Left lung (tissue), 10 donors: ENCODE measurements around the gene P3H2. TPM values are rescaled to one million over a fixed set of nuclear protein-coding genes. Genes with fewer than 3 reads are reported as not detected.

Experiments
- ATAC-seq: fragments of 200-7000 bp; cut with Tn5 transposase; one replicate; pipeline ENCODE4 v1.9.1; 2020; ENCODE audit warnings: moderate library complexity
- DNase-seq, 4 donors: peaks; one replicate each; pipeline ENCODE4 v3.0.0-alpha.2; 2013 to 2020
- H3K27ac ChIP-seq, 2 donors: fragments of 200-600 bp; sonication (generic) in 1 of 2; one replicate each; pipeline versions ENCODE4 v1.5.0 to v1.8.0; 2020 to 2021
- H3K27me3 ChIP-seq, 2 donors: fragments of 200-600 bp; sonication (generic) in 1 of 2; one replicate each; pipeline versions ENCODE4 v1.5.0 to v1.8.0; 2020 to 2021
- H3K36me3 ChIP-seq, 2 donors: fragments of 200-600 bp; sonication (generic) in 1 of 2; one replicate each; pipeline versions ENCODE4 v1.5.0 to v1.8.0; 2020 to 2021
- H3K4me1 ChIP-seq, 2 donors: fragments of 200-600 bp; one replicate each; pipeline ENCODE4 v1.8.0; 2021
- H3K4me3 ChIP-seq, 2 donors: fragments of 200-600 bp; sonication (generic) in 1 of 2; one replicate each; pipeline versions ENCODE4 v1.5.0 to v1.8.0; 2020 to 2021; ENCODE audit warnings: mild to moderate bottlenecking in 1 of 2
- H3K9me3 ChIP-seq, 2 donors: fragments of 200-600 bp; sonication (generic) in 1 of 2; one replicate each; pipeline versions ENCODE4 v1.5.0 to v1.8.0; 2020 to 2021
- CTCF ChIP-seq, 2 donors: fragments of 200-600 bp; sonication (generic) in 1 of 2; IDR thresholded peaks; one replicate each; pipeline versions ENCODE4 v1.5.0 to v1.8.0; 2021; ENCODE audit warnings: antibody characterized with exemption in 2 of 2
- intact Hi-C, 2 donors: fragments of 100-400 bp; cut with DNase I; formaldehyde crosslinking; loops; one replicate each; pipeline versions ENCODE4 v1.11.2 to v1.14.2; 2022
- polyA plus RNA-seq, 6 donors: library from polyadenylated mRNA; unstranded; fragments of 120-200 nt; gene quantifications; one replicate each; pipeline ENCODE4 v1.2.1, GENCODE V29; 2013; ENCODE audit not compliant: insufficient read length in 6 of 6
- total RNA-seq, 2 donors: library from RNA; stranded (reverse); fragmentation: NEBNext Ultra II Directional; extraction: Animal tissue kit (Norgen Biotek cat#: 25700); gene quantifications; one replicate each; pipeline ENCODE4 v1.2.1, GENCODE V29; 2021
- donor health status: DM: no; HTN: yes; CAD: no.
- donor health status: DM: no; HTN: no; CAD: no.

The P3H2 gene
- total and polyA plus RNA-seq, 8 donors: 29.1 to 50.7 (median 36.1) TPM

GRCh38 chr3:190119461-190120268 lies 1.0 kb downstream of the P3H2 start:
- no peak for DNase-seq
- peak overlapping the region; percentile 70 to 79 for H3K27ac ChIP-seq
- H3K9me3 ChIP-seq: no peaks in the 10 kb centered on the region
- no peak for TF ChIP-seq CTCF (IDR thresholded peaks at IDR 0.05)
- peak overlapping the region; percentile 57 to 66 for H3K4me3 ChIP-seq
- peak; percentile 14 for ATAC-seq
- H3K27me3 ChIP-seq: peaks cover 0 to 43% of the 10 kb centered on the region in 2 donors
- H3K4me1 ChIP-seq: peaks cover 0 to 23% of the 10 kb centered on the region in 2 donors
- intact Hi-C loops: no loop called here
- H3K36me3 ChIP-seq: no peaks in the 10 kb centered on the region

- TF ChIP-seq CTCF (IDR thresholded peaks at IDR 0.05): no peak
- peaks cover 0 to 43% of the 10 kb centered on the region in 2 donors for H3K27me3 ChIP-seq
- intact Hi-C loops: no loop called here
- DNase-seq (no peak), ATAC-seq (no peak)
- H3K4me3 ChIP-seq: peak overlapping the region; percentile 7 to 21
- H3K9me3 ChIP-seq: no peaks in the 10 kb centered on the region
- H3K36me3 ChIP-seq: no peaks in the 10 kb centered on the region
- H3K4me1 ChIP-seq: peaks cover 0 to 23% of the 10 kb centered on the region in 2 donors
- H3K27ac ChIP-seq: no peak overlapping the region
Measured at GRCh38 chr3:190118438-190118837, 2.3 kb downstream of the P3H2 start.

GRCh38 chr3:190117981-190118380 lies 2.7 kb downstream of the P3H2 start:
- TF ChIP-seq CTCF (IDR thresholded peaks at IDR 0.05): no peak
- Histone ChIP-seq H3K9me3 (no peaks in the 10 kb centered on the region), H3K27ac (no peak overlapping the region), H3K4me1 (peaks cover 0 to 23% of the 10 kb centered on the region in 2 donors), H3K4me3 (peak overlapping the region; percentile 3 to 21), H3K36me3 (no peaks in the 10 kb centered on the region), H3K27me3 (peaks cover 0 to 43% of the 10 kb centered on the region in 2 donors)
- intact Hi-C loops: no loop called here
- no peak for ATAC-seq
- DNase-seq: no peak

GRCh38 chr3:190116551-190117067 lies 4.1 kb downstream of the P3H2 start:
- peaks cover 0 to 23% of the 10 kb centered on the region in 2 donors for H3K4me1 ChIP-seq
- H3K27me3 ChIP-seq: peaks cover 0 to 31% of the 10 kb centered on the region in 2 donors
- H3K36me3 ChIP-seq: no peaks in the 10 kb centered on the region
- DNase-seq (no peak), ATAC-seq (no peak)
- intact Hi-C loops: no loop called here
- no peaks in the 10 kb centered on the region for H3K9me3 ChIP-seq
- no peak overlapping the region for H3K27ac ChIP-seq
- no peak for TF ChIP-seq CTCF (IDR thresholded peaks at IDR 0.05)
- no peak overlapping the region for H3K4me3 ChIP-seq

- DNase-seq (no peak), ATAC-seq (no peak)
- H3K36me3 ChIP-seq: no peaks in the 10 kb centered on the region
- no peak overlapping the region for H3K4me3 ChIP-seq
- no peaks in the 10 kb centered on the region for H3K4me1 ChIP-seq
- no peaks in the 10 kb centered on the region for H3K27me3 ChIP-seq
- no peak for TF ChIP-seq CTCF (IDR thresholded peaks at IDR 0.05)
- H3K9me3 ChIP-seq: no peaks in the 10 kb centered on the region
- H3K27ac ChIP-seq: no peak overlapping the region
- intact Hi-C loops: no loop called here
Measured at GRCh38 chr3:190110826-190111225, 9.9 kb downstream of the P3H2 start.
